ENCODE results near the gene LIF.

DNA sequence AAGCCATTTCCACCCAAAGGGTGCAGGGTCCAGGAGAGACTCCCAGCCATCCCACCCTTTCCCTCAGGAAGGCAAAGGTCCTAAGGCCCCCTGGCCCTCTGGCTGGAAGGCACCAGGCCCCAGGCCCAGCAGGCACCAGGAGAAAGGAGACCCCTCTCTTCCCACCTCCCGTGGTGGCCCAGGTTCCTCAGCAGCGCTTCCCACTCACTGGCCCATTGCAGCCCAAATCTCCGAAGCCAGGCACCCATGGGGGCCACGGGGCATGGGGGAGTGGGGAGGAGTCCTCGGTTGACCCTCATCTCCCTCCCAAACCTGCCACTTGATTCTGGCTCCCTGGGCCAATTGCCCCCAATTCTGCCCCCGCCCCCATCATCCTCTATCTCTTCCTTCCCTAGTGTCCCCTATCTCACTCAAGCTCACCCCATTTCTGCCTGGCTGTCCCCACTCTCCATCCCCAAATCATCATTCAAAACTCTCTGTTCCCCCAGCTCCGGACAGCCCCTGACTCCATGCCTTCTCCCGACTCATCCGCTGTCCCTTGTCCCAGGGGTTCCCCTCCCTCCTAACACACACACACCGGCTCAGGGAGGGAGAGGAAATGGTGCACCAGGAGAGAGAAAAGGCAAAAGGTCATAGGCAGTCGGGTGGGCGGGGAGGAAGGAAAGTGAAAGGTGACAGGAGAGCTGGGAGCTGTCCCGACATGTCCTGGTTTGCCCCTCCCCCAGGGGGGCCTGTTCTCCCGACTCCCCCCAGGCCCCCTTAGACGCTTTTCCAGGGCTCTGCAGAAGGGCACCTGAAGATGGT is 1.2 kb downstream of the LIF start:
- TF ChIP-seq CTCF (IDR thresholded peaks at IDR 0.05; ENCODE audit: low read depth, low read length, missing input control) (no peak), TAF1 (conservative IDR thresholded peaks at IDR 0.05) (no peak), HNF4G (IDR thresholded peaks at IDR 0.05) (no peak), MAX (IDR thresholded peaks at IDR 0.05) (no peak)

Data from liver (tissue), 3 donors.